ENCODE measurements around the gene WFDC9.

DNA sequence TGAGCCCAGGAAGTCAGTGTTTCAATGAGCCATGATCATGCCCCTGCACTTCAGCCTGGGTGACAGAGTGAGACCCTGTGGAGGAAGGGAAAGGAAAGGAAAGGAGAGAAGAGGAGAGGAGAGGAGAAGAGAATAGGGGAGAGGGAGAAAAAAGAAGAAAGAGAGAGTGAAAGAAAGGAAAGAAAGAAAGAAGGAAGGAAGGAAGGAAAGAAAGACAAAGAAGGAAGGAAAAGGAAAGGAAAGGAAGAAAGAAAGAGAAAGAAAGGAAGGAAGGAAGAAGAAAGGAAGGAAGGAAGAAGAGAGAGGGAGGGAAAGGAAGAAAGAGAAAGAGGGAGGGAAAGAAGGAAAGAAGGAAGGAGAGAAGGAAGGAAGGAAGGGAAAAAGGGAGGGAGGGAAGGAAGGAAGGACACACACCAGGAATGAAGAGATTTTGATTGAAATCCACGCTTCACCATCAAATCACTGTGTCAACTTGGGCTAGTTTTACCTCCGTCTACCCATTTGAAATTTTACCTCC is 66.3 kb downstream of the WFDC9 start:
- TF ChIP-seq, protein P1, sequence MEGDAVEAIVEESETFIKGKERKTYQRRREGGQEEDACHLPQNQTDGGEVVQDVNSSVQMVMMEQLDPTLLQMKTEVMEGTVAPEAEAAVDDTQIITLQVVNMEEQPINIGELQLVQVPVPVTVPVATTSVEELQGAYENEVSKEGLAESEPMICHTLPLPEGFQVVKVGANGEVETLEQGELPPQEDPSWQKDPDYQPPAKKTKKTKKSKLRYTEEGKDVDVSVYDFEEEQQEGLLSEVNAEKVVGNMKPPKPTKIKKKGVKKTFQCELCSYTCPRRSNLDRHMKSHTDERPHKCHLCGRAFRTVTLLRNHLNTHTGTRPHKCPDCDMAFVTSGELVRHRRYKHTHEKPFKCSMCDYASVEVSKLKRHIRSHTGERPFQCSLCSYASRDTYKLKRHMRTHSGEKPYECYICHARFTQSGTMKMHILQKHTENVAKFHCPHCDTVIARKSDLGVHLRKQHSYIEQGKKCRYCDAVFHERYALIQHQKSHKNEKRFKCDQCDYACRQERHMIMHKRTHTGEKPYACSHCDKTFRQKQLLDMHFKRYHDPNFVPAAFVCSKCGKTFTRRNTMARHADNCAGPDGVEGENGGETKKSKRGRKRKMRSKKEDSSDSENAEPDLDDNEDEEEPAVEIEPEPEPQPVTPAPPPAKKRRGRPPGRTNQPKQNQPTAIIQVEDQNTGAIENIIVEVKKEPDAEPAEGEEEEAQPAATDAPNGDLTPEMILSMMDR (tag by site-specific recombination; IDR thresholded peaks at IDR 0.05) = no peak
- TF ChIP-seq ZNF112 (tag by site-specific recombination; IDR thresholded peaks at IDR 0.05) = no peak
- TF ChIP-seq ZNF76 (tag by site-specific recombination; IDR thresholded peaks at IDR 0.05; ENCODE audit: borderline replicate concordance, low read depth) = no peak
- no peak for TF ChIP-seq ZNF341 (tag by site-specific recombination; IDR thresholded peaks at IDR 0.05; ENCODE audit: low read depth)
- TF ChIP-seq, protein P2, sequence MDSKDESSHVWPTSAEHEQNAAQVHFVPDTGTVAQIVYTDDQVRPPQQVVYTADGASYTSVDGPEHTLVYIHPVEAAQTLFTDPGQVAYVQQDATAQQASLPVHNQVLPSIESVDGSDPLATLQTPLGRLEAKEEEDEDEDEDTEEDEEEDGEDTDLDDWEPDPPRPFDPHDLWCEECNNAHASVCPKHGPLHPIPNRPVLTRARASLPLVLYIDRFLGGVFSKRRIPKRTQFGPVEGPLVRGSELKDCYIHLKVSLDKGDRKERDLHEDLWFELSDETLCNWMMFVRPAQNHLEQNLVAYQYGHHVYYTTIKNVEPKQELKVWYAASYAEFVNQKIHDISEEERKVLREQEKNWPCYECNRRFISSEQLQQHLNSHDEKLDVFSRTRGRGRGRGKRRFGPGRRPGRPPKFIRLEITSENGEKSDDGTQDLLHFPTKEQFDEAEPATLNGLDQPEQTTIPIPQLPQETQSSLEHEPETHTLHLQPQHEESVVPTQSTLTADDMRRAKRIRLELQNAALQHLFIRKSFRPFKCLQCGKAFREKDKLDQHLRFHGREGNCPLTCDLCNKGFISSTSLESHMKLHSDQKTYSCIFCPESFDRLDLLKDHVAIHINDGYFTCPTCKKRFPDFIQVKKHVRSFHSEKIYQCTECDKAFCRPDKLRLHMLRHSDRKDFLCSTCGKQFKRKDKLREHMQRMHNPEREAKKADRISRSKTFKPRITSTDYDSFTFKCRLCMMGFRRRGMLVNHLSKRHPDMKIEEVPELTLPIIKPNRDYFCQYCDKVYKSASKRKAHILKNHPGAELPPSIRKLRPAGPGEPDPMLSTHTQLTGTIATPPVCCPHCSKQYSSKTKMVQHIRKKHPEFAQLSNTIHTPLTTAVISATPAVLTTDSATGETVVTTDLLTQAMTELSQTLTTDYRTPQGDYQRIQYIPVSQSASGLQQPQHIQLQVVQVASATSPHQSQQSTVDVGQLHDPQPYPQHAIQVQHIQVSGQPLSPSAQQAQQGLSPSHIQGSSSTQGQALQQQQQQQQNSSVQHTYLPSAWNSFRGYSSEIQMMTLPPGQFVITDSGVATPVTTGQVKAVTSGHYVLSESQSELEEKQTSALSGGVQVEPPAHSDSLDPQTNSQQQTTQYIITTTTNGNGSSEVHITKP (tag by site-specific recombination; IDR thresholded peaks at IDR 0.05) = no peak
- TF ChIP-seq SALL2 (tag by site-specific recombination; IDR thresholded peaks at IDR 0.05; ENCODE audit: borderline replicate concordance) = no peak
- no peak for TF ChIP-seq ZNF501 (tag by site-specific recombination; IDR thresholded peaks at IDR 0.05)
- TF ChIP-seq ZNF776 (tag by site-specific recombination; IDR thresholded peaks at IDR 0.05; ENCODE audit: borderline replicate concordance) = no peak
- TF ChIP-seq MZF1 (tag by site-specific recombination; IDR thresholded peaks at IDR 0.05; ENCODE audit: borderline replicate concordance) = no peak
- TF ChIP-seq ZNF114 (tag by site-specific recombination; IDR thresholded peaks at IDR 0.05) = no peak
- no peak for TF ChIP-seq BCL11A (tag by site-specific recombination; IDR thresholded peaks at IDR 0.05; ENCODE audit: low read depth)
